KBM-7 (cell line): ENCODE data around the gene FANCL.
"Not testable (repeated sequence)": the region's sequence is repeated elsewhere in the genome, so short reads cannot be mapped to it uniquely, and the experiment has no call there.

Experiments
- DNase-seq: peaks from one replicate; pipeline ENCODE4 v3.0.0-alpha.2; 2015
- in situ Hi-C: fragments of 300-500 bp; cut with MboI; formaldehyde crosslinking; loops from 2 replicates; pipeline ENCODE4 v1.14.3; 2020; ENCODE audit warnings: low sequenced_read_pairs, low pct_unique_long_range_greater_than_20kb, mixed read lengths

Gene FANCL

DNA sequence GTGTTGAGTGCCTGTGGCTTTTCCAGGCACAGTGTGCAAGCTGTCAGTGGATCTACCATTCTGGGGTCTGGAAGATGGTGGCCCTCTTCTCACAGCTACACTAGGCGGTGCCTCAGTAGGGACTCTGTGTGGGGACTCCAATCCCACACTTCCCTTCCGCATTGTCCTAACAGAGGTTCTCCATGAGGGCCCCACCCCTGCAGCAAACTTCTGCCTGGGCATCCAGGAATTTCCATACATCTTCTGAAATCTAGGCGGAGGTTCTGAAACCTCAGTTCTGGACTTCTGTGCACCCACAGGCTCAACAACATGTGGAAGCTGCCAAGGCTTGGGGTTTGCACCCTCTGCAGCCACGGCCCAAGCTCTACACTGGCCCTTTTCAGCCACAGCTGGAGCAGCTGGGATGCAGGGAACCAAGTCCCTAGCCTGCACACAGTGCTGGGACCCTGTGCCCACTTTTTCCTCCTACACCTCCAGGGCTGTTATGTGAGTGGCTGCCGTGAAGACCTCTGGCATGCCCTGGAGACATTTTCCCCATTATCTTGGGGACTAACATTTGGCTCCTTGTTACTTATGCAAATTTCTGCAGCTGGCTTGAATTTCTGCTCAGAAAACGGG lies 30.1 kb downstream of the FANCL start:
- in situ Hi-C loops, DNase-seq: not testable (repeated sequence)

DNA sequence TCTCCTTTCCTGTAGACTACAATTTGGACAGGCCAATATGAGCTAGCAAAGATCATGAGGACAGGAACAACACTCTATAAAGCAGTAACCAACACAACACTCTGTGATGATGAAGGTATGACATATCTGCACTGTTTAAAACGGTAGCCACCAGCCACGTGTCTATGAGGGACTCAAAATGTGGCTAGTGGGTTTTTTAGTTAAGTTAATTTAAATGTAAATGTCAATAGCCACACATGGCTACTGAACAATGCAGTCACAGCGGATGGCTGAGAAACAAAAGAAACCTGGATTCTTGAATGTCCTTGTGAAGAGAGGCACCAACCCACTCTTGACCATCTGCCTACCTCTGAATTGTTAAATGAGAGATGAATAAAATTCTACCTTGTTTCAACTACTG lies 33.9 kb downstream of the FANCL start:
- no peak for DNase-seq
- in situ Hi-C loops, result no loop called here

DNA sequence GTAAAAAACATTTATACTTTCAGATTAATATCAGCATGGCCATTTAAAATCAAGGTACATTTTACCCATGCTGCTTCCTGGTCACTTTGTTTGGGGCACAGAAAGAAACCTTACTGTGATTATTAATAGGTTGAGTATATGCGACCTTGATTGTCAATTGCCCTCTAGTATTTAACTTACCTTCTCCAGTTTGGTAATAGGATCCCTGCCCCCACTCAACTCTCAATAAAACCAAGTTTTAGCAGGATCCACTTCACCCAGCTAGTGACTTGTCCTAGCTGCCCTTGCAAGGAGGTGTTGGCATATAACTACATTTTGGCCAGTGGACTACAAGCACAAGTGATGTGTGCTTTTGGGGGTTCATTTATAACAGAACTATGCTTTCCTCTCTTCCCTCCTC lies 34.3 kb downstream of the FANCL start:
- no peak for DNase-seq
- in situ Hi-C loops, result no loop called here

DNA sequence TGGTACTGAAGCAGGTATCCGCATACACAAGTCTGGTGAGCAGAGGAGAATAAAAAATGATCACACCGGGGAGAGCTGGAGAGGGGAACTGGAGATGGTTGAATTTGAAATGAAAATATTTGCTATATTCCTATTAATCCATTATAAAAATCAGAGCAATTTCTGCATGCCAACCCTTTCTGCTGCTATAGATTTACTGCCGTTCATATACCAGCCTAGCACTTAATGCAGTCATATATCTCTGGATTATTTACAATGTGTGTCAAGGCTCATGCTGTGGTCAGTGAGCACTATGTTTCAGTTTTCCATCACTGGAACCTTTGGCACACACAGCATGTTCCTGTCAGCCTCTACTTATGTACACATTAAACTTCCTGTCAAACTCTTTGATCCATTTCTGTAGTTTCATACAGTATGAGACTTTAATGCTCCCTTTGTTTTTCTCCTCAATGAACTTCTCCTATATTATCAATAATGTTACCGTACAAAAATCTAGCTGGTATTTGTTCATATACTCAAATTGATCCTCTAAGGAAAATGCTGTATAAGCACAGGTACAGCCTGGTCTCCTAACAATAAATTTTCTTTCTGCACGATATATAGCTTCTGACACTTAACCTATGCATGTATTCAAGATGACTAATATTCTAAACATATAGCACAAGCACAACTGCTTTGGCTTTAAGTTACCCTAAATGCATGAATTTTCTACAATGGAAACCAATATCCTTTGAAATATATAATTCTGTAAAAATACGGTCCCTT lies 36.7 kb downstream of the FANCL start:
- in situ Hi-C loops, result no loop called here
- DNase-seq, result no peak

DNA sequence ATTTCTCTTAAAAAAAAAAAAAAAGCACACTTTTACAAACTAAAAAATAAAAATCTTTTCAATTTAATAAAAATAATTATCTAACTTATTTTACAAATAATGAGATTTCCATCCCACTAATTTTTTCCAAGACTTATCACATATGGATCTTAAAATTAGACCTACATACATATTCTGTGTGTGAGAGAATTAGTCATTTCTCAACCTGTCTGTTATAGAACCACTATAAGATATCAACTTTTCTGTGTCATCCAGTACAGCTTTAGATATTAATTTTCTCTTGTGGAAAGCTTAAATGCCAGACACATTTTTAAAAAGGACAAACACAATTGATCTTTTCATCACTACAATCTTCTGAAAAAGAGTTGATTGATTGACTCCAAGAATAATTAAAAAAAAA lies 38.1 kb downstream of the FANCL start:
- DNase-seq, result no peak
- in situ Hi-C loops, result no loop called here

DNA sequence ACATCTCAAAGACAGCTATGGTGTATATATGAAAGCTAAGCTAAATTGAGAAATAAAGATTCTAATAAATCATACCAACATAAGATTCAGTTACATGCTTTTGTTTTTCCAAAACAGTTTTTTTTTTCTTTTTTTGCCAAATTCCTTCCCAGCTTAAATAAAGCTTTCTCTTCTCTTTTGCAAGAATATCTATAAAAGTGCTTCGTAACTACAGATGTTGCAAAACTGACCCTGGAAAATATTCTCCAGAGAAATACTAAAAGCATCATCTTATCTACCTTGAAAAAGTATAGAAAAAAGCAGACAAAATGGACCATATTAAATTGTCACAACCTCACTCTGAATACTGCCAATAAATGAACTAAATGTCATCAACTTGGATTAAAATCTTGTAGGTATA lies 38.7 kb downstream of the FANCL start:
- in situ Hi-C loops, result no loop called here
- DNase-seq, result no peak

DNA sequence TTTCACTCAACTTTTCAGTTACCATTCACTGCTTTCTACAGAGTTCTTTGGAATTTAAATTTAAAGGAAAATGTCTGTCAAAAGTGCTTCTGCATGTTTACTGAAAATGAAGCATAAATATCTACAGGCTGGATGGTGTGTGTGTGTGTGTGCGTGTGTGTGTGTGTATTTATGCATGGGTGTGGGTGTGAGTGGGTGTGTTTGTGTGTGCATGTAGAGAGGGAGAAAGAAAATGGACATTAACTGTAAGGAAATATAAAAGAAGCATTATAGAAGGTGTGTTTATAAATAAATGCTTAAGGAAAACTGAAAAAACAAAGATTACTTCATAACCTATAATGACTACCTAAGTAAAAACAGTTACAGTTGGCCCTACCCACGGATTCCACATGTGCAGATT lies 43.2 kb downstream of the FANCL start:
- no peak for DNase-seq
- in situ Hi-C loops, result no loop called here

DNA sequence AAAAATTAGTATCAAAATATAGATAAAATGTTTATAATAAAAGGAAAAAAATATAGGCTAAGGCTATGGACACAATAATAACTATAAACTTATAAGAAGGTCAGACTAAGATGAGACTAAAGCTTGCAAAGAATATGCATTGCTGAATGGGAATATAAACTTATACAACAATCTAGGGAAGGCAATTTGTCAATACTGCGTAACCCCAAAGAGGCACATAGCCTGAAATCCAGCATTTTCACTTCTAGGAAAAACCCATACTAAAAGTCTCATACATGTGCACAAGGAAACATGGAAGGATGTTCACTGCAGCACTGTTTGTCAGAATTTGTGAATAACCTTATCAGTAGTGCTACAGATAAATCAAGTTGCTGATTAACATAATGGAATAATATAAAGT lies 45.5 kb downstream of the FANCL start:
- in situ Hi-C loops, result no loop called here
- DNase-seq, result no peak

DNA sequence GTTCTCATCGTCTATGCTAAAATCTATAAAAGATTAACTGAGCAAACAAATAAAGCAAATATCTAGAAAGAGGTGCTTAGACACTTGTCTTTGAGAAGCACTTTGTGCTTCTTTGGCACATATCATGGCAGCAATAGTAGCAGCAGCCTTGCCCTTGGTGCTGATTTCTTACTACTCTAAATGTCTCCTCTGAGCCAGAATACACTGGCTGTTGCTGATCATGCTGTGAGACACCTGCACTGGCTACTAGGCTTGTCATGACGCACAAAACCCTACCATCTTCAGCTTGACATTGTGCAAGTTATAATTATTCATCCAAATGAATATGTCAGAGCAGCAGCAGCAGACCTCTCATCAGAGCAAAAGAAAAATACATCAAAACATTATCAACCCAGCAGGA lies 46.7 kb downstream of the FANCL start:
- DNase-seq, result no peak
- in situ Hi-C loops, result no loop called here

DNA sequence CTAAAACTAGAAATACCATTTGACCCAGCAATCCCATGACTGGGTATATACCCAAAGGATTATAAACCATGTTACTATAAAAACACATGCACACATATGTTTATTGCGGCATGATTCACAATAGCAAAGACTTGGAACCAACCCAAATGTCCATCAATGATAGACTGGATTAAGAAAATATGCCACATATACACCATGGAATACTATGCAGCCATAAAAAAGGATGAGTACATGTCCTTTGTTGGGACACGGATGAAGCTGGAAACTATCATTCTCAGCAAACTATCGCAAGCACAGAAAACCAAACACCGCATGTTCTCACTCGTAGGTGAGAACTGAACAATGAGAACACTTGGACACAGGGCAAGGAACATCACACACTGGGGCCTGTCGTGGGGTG lies 54.1 kb downstream of the FANCL start:
- DNase-seq, in situ Hi-C loops: not testable (repeated sequence)

DNA sequence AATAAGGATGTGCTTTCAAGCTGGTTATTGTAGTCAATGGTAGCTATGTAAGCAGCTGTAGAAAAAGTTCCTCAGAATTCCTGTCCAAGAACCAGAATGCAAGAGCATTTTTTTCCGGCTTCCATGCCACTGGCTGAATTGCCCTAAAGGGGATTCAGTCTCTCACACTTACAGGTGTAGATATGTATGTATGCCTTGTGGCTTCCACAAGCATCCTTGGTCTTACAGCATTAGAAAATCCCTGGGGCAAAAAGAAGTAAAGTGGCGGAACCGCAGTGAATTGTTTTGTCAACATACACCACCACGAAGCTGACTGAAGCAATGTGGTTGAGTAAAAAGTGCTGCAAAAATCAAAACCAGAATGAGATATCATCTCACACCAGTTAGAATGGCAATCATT lies 54.6 kb downstream of the FANCL start:
- in situ Hi-C loops, result no loop called here
- no peak for DNase-seq

DNA sequence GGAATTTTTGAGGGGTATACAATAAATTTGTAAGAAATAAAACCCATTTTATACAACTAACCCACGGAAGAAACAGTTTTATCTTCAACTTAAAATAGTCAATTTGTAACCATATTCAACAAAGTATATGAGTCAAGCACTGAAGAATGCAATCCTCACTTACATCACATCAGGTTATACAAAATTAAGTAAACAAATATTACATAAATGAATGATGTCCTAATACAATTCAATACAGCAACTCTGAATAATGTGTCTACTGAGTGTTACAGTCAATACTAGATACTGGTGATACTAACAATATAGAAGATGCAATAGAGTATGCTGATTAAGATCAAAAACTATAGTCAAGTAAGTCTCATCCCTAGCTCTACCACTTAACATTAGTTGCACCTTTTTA lies 58.6 kb downstream of the FANCL start:
- DNase-seq, result no peak
- in situ Hi-C loops, result no loop called here

DNA sequence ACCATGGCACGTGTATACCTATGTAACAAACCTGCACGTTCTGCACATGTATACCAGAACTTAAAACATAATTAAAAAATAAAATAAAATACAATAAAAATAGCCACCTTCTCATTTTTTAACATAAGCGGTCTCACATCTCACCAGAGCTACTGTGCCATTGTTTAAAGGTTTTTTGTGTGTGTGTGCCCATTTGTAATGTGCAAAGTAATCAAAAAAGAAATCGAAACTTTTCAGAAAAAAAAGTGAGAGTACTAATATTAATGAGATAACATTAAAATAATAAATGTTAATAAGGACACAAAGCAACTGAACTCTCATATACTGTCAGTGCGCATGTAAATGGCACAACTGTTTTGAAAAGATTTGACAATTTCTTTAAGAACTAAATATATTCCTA lies 60.5 kb downstream of the FANCL start:
- DNase-seq, result no peak
- in situ Hi-C loops, result no loop called here

DNA sequence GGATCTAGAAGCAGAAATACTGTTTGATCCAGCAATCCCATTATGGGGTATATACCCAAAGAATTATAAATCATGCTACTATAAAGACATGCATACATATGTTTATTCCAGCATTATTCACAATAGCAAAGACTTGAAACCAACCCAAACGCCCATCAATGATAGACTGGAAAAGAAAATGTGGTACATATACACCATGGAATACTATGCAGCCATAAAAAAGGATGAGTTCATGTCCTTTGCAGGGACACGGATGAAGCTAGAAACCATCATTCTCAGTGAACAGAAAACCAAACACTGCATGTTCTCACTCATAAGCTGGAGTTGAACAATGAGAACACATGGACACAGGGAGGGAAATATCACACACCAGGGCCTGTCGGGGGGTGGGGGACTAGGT lies 61.0 kb downstream of the FANCL start:
- DNase-seq, in situ Hi-C loops: not testable (repeated sequence)

DNA sequence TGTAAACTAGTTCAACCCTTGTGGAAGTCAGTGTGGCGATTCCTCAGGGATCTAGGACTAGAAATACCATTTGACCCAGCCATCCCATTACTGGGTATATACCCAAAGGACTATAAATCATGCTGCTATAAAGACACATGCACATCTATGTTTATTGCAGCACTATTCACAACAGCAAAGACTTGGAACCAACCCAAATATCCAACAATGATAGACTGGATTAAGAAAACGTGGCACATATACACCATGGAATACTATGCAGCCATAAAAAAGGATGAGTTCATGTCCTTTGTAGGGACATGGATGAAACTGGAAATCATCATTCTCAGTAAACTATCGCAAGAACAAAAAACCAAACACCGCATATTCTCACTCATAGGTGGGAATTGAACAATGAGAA lies 63.9 kb downstream of the FANCL start:
- DNase-seq, in situ Hi-C loops: not testable (repeated sequence)

DNA sequence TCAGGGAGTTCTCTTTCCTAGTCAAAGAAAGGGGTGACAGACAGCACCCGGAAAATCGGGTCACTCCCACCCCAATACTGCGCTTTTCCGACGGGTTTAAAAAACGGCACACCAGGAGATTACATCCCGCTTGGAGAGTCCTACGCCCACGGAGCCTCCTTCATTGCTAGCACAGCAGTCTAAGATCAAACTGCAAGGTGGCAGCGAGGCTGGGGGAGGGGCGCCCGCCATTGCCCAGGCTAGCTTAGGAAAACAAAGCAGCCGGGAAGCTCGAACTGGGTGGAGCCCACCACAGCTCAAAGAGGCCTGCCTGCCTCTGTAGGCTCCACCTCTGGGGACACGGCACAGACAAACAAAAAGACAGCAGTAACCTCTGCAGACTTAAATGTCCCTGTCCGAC lies 69.3 kb downstream of the FANCL start:
- in situ Hi-C loops, DNase-seq: not testable (repeated sequence)

DNA sequence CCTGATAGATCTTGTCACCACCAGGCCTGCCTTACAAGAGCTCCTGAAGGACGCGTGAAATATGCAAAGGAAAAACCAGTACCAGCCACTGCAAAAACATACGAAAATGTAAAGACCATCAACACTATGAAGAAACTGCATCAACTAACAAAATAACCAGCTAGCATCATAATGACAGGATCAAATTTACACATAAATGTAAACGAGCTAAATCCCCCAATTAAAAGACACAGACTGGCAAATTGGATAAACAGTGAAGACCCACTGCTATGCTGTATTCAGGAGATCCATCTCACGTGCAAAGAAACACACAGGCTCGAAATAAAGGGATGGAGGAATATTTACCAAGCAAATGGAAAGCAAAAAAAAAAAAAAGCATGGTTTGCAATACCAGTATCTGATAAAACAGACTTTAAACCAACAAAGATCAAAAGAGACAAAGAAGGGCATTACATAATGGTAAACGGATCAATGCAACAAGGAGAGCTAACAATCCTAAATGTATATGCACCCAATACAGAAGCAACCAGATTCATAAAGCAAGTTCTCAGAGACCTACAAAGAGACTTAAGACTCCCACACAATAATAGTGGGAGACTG lies 70.7 kb downstream of the FANCL start:
- DNase-seq, in situ Hi-C loops: not testable (repeated sequence)

DNA sequence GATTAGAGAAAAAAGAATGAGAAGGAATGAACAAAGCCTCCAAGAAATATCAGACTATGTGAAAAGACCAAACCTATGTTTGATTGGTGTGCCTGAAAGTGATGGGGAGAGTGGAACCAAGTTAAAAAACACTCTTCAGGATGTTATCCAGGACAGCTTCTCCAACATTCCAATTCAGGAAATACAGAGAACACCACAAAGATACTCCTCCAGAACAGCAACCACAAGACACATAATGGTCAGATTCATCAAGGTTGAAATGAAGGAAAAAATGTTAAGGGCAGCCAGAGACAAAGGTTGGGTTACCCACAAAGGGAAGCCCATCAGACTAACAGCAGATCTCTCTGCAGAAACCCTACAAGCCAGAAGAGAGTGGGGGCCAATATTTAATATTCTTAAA lies 71.3 kb downstream of the FANCL start:
- DNase-seq, in situ Hi-C loops: not testable (repeated sequence)

DNA sequence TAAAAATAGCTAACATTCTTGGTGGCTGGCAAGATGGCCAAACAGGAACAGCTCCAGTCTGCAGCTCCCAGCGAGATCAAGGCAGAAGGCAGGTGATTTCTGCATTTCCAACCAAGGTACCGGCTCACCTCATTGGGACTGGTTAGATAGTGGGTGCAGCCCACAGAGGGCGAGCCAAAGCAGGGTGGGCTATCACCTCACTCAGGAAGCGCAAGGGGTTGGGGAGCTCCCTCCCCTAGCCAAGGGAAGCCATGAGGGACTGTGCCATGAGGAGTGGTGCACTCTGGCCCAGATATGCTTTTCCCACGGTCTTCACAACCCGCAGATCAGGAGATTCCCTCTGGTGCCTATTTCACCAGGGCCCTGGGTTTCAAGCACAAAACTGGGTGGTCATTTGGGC lies 73.0 kb downstream of the FANCL start:
- DNase-seq, in situ Hi-C loops: not testable (repeated sequence)

DNA sequence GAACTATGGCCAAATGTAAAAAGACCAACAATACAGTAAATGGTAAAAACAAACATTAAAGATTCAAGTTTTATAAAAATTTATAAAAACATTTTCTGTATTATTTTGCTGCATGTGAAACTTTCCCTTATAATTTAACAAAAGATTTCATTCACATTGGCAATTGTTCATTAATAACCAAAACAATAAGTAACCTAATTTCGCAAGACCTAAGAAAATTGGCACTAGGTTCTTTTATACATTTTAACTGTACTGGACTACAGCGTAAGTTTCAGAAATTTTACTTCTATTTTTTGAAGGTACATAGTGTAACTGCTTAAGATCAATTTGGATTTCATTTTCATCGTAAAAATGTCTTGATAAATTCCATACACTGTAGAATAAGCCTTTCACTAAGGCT lies 77.2 kb downstream of the FANCL start:
- in situ Hi-C loops, result no loop called here
- DNase-seq, result no peak

DNA sequence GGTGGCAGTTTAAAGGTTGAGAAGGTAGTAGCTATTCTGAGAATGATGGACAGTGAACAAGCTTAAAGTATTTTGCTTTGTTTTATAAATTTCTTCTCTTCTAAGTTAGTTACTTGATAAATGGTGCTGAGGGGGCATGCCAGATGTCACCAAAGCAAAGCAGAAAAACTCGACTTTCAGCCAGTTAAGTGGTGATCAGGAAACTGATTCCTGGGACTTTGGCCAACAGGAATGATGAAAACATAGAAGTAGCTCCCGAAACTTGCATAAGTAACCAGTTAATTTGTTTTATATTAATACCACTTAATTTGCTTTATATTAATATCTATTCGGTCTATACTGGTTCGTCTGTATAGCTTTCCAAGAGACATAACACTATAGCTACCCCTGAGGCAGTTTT lies 82.6 kb downstream of the FANCL start:
- no peak for DNase-seq
- in situ Hi-C loops, result no loop called here
